HG02973 (cell line): ENCODE results near the gene ELFN1.

Experiments used
- ATAC-seq: cut with Tn5 transposase; IDR thresholded peaks from one replicate; pipeline ENCODE4 v1.9.1; 2021; ENCODE audit warnings: moderate library complexity; ENCODE audit not compliant: unreplicated experiment

Gene ELFN1

GRCh38 chr7:1669954-1670893, at the start of gene ELFN1:
ELFN1 (plus strand) TSS chr7:1670277; CDS start chr7:1744597, 74,320 bp downstream.
- ATAC-seq, result no peak

- no peak for ATAC-seq
Measured at GRCh38 chr7:1620835-1621234, 49.2 kb upstream of the ELFN1 start.

GRCh38 chr7:1621718-1622117, 48.4 kb upstream of the ELFN1 start:
- no peak for ATAC-seq

GRCh38 chr7:1622441-1622840, 47.6 kb upstream of the ELFN1 start:
- ATAC-seq, result no peak

GRCh38 chr7:1623810-1624209, 46.3 kb upstream of the ELFN1 start:
- no peak for ATAC-seq

- ATAC-seq, result no peak
Measured at GRCh38 chr7:1624999-1625927, 44.8 kb upstream of the ELFN1 start.

- no peak for ATAC-seq
Measured at GRCh38 chr7:1626769-1627168, 43.3 kb upstream of the ELFN1 start.

GRCh38 chr7:1630700-1631336, 39.3 kb upstream of the ELFN1 start:
- no peak for ATAC-seq

- ATAC-seq, result no peak
Measured at GRCh38 chr7:1631678-1632077, 38.4 kb upstream of the ELFN1 start.

- ATAC-seq, result no peak
Measured at GRCh38 chr7:1632506-1632905, 37.6 kb upstream of the ELFN1 start.

GRCh38 chr7:1632916-1633785, 36.9 kb upstream of the ELFN1 start:
- no peak for ATAC-seq

GRCh38 chr7:1635401-1635800, 34.7 kb upstream of the ELFN1 start:
- ATAC-seq, result no peak

- no peak for ATAC-seq
Measured at GRCh38 chr7:1637155-1637554, 32.9 kb upstream of the ELFN1 start.

- no peak for ATAC-seq
Measured at GRCh38 chr7:1638215-1638661, 31.8 kb upstream of the ELFN1 start.

- ATAC-seq, result no peak
Measured at GRCh38 chr7:1639071-1639470, 31.0 kb upstream of the ELFN1 start.

- no peak for ATAC-seq
Measured at GRCh38 chr7:1639532-1640175, 30.4 kb upstream of the ELFN1 start.

GRCh38 chr7:1640376-1641172, 29.5 kb upstream of the ELFN1 start:
- no peak for ATAC-seq

GRCh38 chr7:1641173-1641572, 28.9 kb upstream of the ELFN1 start:
- no peak for ATAC-seq
